ENCODE measurements around the gene DDX54.
"Not testable (repeated sequence)": the region's sequence is repeated elsewhere in the genome, so short reads cannot be mapped to it uniquely, and the experiment has no call there.

Gene DDX54

DNA sequence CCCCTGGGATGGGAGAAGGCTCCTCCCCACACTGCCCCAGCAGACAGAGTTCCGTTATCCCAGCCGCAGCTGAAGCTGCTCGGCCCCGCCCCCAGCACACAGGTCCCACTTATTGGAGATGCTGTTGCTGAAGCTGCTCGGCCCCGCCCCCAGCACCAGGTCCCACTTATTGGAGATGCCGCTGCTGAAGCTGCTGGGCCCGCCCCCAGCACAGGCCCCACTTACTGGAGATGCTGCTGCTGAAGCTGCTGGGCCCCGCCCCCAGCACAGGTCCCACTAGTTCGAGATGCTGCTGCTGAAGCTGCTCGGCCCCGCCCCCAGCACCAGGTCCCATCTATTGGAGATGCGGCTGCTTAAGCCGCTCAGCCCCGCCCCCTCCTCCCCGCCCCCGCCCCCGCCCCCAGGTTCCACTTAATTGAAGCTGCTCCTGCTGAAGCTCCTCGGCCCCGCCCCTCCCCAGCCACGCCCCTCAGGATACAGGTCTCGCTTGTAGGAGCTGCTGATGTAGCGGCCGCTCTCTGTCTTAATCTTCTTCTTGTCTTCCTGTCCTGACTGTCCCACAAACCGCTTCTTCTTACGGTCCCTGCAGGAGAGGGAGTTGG, 23.8 kb downstream of the DDX54 start:
- peak; percentile 39 to 96 (median 61) for DNase-seq

DNA sequence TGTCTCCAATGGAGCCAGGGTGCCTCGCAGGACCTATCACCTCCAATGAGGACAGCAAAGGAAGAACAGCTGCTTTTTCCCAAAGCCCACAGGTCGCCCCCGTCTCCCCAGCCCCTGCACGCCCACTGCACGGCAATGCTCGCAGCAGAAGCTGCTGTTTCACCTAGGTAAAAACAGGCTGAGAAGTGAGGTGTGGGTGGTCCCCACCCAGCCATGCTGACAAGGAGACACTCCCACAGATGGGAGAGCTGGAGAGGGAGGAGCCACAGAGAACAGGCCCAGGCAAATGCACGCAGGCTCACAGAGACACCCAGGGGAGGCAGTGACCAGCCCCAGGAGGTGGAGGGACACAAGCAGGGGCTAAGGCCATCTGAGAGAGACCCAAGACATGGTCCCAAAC, 25.3 kb downstream of the DDX54 start:
- DNase-seq = no peak

DNA sequence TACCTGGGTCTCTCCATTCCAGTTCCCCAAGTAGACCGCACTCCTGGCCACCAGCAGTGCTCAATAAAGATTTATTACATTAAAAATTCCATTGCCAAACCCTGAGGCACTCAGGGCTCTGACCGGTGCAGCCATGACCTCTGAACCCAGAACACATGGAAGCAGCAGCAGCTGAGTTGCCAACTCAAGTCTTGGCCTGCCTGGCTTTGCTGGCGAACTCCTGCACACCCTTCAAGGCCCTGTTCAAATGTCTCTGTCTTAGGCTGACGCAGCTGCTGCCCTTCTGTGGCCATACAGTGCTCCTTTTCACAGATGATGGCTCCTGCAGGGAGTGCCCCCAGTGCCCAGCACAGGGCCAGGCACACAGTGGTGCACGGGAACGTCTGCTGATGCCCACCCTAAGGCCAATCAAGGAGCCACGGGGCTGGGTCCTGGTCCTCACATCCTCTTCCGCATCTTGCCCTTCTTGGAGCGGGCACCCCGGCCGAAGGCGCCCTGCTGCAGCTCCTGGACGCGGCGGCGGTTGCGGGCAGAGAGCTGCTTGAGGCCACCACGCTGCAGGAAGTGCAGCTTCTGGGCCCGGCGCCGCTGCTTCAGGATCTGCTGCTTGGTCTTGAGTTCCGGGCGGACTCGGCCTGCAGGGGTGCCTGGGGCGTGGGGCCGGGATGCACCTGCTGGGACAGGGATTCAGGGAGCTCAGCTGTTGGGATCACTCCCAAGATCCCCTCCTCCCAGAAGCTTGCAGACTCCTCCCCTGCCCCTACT, 26.7 kb downstream of the DDX54 start:
- DNase-seq = no peak

DNA sequence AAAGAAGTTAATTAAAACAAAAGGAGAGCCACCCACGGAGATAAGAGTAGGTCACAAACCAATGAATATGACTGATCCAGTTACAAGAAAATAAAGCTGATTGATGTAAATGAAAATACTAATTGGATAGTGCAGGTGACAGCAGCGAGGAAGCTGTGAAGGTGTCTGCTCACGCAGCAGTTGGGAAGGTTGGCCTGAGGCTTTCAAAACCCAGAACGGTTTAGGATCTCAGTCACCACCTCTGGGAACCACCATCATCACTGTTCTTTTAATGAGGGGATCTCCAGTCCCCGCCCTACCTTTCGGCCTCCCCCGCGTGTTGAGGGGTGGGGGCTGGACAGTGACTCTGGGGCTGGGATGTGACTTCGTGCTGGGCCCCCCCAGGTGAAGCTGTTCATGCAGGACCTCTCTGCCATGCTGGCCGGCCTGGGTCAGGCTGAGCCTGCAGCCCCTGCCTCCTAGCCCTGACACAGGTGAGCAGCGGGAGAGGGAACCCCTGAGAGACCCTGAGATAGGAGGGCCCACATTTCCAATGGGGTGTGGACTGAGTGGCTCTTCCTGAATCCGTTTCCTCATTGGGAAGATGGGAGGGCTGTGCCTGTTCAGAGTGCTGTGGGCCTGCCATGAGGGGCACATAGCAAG, 27.9 kb downstream of the DDX54 start:
- DNase-seq = no peak

DNA sequence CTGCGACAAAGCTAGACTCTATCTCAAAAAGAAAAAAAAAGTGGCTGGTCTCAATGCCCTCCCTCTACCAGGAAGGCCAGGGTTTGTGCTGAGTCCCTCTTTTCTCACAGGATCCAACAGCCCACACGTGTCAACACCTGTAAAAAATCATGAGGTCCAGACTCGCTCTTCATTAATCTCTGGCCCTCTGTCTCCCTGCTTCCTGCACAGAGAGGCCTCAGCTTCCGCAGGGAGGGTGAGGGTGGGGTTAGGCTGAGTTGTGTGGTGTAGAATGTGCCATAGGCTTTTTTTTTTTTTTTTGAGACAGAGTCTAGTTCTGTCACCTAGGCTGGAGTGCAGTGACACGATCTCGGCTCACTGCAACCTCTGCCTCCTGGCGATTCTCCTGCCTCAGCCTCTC, 29.6 kb downstream of the DDX54 start:
- no peak for DNase-seq

DNA sequence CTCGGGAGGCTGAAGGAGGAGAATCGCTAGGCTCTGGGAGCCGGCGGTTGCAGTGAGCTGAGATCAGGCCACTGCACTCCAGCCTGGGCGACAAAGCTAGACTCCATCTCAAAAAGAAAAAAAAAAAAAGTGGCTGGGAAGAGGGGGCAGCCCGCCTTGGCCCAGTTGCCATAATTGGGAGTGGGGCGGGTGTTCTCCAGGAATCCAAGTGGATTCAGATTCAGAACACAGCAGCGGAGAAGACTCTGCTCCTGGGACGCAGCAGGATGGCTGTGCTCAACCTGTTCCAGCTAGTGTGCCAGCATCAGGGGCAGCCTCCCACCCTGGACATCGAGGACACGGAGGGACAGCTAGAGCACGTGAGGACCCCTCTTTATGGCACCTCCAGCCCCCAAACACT, 30.2 kb downstream of the DDX54 start:
- no peak for DNase-seq

DNA sequence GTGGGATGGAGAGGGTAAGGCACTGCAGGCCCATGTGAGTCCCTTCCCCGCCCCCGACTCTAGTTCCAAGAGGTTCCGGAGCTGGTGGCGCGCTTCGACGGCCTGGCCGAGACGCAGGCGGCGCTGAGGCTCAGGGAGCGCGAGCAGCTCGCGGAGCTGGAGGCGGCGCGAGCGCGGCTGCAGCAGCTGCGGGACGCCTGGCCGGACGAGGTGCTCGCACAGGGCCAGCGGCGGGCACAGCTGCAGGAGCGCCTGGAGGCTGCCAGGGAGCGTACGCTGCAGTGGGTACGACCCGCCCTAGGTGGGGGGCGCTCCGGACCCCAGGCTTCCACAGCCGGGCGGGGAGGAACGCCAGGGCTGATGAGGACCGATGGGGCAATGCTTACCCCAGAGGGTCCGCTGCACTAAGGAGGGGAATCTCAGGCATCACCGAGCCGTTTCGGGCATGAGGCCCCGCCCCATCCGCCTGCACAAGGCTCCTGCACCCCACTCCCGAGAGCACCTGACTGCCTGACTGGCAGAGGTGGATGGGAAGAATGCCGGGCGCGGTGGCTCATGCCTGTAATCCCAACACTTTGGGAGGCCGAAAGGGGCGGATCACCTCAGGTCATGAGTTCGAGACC, 30.8 kb downstream of the DDX54 start:
- DNase-seq = peak in 2 of 3 experiments; percentile 32 to 46

DNA sequence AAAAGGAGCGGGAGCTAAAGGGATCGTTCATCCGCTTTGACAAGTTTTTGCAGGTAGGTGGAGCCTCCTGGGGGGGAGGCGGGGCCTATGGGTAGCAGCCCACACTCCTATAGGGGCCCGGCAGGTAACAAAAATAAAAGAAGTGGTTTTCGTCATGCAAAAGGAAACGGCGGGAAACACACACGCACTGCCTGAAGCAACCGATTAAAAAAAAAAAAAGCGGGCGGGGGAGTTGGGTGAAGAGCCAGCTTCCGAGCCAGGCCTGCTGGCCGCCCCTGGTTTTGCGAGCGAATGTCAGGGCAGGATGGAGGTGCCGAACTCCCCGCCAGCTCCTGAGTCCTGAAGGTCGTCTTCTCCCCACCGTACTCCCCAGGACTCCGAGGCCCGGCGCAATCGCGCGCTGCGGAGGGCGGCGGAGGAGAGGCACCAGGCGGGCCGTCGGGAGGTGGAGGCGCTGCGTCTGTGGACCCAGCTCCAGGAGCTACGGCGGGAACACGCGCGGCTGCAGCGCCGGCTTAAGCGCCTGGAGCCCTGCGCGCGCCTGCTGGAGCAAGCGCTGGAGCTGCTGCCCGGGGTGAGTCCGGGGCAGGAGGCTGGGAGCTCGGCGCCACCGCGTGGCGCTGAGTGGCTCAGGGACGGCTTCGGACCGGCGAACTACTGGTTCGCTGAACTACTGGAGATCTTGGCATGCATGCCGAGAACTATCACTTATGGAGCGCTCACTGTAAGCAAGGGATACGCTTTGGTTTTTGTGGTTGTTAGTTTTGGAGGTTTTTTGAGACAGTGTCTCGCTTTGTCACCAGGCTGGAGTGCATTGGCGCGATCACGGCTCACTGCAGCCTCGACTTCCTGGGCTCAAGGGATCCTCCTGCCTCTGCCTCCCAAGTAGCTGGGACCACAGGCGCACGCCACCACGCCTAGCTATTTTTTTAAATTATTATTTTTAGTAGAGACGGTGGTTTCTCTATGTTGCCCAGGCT, 32.2 kb downstream of the DDX54 start:
- DNase-seq = peak; percentile 80 to 92 (median 88)

DNA sequence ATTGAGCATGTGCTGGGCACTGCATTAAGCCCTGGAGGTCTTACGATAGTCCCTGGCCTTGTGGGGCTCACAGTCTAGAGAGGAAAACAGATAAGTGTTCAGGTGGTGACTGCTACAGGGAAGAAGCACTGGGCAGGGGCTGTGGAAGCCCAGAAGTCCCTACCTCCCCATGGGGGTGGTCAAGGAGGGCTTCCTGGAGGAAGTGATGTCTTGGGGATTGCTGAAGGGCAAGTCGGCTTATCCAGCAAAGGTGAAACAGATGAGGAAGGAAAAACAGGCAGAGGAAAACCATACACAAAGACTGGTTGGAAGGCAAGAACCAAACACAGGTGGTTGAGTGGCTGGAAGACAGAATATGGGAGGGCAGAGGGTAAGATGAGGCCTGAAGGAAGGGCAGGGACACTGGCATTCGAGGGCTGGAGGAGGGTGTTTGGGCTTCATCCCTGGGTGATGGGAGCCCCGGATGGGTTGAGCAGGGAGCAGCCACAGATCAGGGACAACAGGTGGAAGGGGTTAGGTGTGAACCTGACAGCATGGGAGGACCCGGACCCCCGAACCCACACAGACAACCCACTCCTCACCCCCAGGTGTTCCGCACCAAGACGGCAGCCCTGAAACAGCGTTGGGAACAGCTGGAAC, 33.0 kb downstream of the DDX54 start:
- DNase-seq = no peak

DNA sequence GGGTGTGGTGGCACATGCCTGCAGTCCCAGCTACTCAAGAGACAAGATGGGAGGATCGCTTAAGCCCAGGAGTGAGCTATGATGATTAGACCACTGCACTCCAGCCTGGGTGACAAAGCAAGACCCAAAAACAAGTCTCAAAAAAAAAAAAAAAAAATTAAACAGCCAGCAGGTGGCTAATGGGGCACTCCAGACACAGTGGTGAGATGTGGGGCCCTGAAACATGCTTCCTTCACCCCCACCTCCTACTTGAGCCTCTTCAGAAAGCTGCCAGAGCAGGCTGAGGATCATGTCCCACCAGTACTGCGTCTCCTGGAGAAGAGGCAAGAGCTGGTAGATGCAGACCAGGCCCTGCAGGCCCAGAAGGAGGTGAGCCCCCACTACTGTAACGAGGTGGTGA, 33.6 kb downstream of the DDX54 start:
- no peak for DNase-seq

DNA sequence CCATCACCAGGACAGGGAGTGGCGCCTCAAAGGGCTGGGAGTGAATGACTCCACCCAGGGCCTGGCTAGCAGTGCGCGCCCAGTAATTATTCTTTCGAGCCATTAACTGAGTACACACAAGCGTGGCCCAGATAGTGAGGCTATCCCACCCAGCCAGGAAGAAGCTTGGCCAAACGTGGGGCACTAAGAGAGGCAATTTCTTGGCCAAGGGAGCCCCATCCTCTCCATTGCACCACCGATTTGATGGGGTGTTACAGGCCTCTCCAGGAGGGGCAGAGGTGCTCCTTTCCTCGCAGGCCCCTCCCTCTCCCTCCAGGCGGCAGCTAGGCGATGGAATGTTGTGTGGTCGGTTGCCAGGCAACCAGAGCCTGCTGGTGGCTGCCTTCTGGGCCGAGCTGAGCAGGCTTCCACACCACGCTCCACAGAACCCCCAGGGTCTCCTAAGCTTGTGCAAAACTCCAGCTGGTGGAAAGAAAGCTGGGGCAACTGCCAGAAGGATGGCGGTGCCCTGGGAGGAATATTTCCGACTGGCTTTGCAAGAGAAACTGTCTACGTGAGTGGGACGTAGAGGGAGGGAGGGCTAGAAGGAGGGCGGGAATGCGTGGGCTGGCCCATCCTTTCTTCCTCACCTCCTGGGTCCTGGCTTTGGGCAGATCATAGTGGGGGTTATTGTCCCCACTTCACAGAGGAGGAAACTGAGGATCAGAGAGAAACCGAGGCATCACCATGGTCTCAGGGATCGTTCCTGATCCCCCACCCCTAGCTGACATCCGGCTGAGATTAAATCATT, 35.7 kb downstream of the DDX54 start, which contains the start of gene CFAP73:
Gene CFAP73, plus strand, starts transcription at position 364 of the 790 bp plus-strand sequence. Its CDS starts 134 bp downstream, at position 498.
- peak; percentile 60 to 92 (median 92) for DNase-seq

DNA sequence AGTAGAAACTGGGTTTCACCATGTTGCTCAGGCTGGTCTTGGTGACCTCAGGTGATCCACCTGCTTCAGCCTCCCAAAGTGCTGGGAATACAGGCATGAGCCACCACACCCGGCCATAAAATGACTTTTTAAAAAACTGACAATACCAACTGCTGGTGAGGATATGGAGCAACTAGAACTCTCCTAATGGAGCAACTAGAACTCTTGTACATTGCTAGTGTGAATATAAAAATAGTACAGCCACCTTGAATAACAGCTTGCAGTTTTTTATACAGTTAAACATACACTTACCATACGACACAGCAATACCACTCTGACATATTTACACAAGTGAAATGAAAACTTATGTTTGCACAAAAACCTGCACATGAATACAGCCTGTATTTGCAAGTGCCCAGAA, 38.3 kb downstream of the DDX54 start:
- DNase-seq = no peak

DNA sequence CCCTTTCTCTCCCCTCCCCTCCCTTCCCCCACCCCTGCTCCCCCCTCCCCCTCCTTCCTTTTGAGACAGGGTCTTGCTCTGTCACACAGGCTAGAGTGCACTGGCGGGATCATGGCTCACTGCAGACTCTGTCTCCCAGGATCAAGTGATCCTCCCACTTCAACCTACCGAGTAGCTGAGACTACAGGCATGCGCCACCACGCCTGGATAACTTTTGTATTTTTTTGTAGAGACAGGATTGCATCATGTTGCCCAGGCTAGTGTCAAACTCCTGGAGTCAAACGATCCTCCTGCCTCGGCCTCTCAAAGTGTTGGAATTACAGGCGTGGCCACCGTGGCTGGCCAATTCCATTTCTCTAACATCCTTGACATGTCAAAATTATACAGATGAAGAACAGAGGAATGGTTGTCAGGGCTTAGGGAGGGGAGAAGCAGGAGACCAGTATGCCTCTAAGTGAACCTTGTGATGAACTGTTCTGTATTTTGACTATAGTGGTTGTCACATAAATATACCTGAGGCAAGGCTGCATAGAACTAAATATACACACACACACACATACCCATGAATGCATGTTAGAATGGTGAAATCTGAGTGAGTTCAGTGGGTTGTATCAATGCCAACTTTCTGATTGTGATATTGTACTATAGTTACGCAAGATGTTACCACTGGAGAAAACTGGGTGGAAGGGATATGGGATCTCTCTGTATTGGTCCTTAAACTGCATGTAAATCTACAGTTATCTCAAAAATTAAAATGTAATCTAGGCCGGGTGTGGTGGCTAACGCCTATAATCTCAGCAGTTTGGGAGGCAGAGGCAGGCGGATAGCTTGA, 39.3 kb downstream of the DDX54 start:
- DNase-seq = no peak

DNA sequence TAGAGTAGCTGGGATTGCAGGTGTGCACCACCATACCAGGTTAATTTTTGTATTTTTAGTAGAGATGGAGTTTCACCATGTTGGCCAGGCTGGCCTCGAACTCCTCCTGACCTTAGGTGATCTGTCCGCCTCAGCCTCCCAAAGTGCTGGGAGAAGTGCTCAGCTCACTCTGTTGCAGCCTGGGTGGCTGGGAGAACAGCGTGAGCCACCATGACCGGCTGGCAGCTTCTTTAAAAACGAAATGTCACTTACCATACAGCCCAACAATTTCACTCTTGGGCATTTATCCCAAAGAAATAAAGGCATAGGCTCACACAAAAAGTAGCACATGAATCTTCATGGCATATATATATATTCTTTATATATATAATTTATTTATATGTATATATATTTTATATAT, 40.5 kb downstream of the DDX54 start:
- no peak for DNase-seq

DNA sequence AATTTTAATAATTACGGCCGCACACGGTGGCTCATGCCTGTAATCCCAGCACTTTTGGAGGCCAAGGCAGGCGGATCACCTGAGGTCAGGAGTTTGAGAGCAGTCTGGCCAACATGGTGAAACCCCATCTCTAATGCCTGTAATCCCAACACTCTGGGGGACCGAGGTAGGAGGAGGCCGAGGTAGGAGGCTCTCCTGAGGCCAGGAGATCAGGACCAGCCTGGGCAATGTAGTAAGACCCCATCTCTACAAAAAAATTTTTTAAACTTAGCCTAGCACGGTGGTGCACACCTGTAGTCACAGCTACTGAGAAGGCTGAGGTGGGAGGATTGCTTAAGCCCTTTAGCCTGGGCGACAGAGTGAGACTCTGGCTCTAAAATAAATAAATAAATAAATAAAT, 41.3 kb downstream of the DDX54 start:
- no peak for DNase-seq

DNA sequence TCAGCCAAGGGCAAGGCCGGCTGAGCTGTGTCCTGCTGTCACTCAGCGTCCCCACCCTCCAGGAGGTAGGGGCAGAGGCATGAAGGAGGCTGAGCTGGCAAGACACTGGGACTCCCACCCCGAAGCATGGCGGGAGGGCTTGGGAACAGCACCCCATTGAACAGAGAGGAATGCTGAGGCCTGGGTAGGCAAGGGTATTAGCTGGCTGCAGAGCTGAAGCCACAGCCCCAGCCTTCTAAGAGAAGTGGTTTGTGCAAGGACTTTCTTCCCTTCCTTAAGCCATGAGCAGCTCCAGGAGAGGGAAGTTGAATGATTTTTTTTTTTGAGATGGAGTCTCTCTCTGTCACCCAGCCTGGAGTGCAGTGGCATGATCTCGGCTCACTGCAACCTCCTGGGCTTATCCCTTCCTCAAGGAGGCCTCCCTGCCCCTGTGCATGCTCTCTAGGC, 42.4 kb downstream of the DDX54 start:
- no peak for DNase-seq

DNA sequence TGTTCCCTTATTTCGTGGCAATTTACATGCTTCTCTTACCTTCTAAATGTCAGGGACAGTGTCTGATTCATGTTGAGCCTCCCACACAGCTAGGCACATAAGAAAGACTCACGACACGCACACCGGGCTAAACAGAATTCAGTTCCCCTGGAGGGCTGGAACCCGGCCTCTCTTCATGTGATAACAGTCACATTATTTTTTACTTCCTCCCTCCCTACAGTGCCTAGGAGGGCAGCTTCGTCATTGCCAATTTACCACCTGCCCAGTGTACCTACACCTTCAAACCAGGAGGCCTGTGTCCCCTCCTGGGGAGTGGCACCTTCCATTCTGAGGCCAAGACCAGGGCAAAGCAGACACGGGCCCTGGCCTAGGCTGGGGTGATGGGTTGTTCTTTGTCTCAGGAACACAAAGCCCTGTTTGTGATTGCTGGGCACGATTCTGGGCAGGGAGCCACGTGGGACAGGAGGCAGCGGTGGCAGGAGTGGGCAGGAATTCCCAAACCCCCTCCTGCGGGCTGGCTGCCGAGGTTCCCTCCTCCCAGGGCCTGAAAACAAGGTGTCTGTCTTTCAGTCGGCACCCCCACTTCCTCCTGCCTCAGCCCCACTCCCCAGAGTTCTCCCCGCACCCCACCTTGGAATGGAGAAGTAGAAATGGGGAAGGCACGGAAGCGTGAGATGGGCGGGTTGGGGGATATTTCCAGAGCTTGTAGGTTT, 42.9 kb downstream of the DDX54 start:
- DNase-seq = no peak

DNA sequence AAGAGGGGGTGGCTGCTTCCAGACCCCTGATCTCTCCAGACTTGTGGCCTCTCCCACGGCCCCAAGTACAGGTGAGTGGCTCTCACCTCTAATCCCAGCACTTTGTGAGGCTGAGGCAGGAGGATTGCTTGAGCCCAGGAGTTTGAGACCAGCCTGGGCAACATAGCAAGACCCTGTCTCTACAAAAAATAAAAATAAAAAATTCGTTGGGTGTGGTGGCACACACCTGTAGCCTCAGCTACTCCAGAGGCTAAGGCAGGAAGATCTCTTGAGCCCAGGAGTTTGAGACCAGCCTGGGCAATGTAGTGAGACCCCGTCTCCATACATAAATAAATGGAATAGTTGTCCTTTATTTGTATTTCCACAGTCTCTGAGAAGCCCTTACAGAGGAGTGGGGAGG, 43.6 kb downstream of the DDX54 start:
- not testable (repeated sequence) for DNase-seq

DNA sequence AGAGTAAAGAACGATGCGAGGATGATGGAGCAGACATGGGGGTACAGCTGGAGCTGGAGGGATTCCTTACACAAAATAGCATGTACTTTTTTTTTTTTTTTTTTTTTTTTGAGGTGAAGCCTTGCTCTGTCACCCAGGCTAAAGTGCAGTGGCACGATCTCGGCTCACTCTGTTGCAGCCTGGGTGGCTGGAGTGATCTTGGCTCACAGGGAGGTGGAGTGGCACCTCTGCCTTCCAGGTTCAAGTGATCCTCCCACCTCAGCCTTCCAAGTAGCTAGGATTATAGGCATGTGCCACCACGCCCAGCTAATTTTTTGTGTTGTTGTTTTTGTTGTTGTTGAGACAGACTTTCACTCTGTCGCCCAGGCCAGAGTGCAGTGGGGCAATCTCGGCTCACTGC, 44.6 kb downstream of the DDX54 start:
- no peak for DNase-seq

Measured in NCI-H1417 (cell line).